Stimulated activated CD4-positive, alpha-beta T cell treated with anti-CD3 and anti-CD28 coated beads, Interleukin-1b, Interleukin-23, amount 100 ng/mL, for 24 hours (primary cell): ENCODE results near the gene CDH2.

ENCODE experiments used
- DNase-seq, 4 experiments: peaks; one replicate each; pipeline ENCODE4 v3.0.0-alpha.2; 2020; ENCODE audit warnings: low read depth in 4 of 4, low spot score in 1 of 4

Gene CDH2

GRCh38 chr18:28045176-28045810 lies 131.6 kb downstream of the CDH2 start:
- DNase-seq = no peak

- no peak for DNase-seq
Observed at GRCh38 chr18:28044036-28044435, 132.9 kb downstream of the CDH2 start.

DNA sequence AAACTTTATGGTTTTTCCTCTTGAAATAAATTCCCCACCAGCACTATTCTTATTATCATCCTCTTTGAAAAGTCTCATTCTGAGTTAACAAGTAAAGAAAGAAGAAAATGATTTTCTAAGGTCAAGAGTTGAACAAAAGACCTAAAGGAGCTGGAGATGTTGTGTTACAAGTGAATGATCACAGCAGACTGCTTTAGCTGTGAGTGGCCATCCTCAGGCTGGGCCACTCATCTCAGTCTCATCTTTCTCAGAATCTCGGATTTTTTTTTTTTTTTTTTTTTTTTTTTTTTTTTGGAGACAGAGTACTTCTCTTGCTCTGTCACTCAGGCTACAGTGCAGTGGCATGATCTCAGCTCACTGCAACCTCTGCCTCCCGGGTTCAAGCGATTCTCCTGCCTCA lies 133.3 kb downstream of the CDH2 start:
- DNase-seq = no peak

DNA sequence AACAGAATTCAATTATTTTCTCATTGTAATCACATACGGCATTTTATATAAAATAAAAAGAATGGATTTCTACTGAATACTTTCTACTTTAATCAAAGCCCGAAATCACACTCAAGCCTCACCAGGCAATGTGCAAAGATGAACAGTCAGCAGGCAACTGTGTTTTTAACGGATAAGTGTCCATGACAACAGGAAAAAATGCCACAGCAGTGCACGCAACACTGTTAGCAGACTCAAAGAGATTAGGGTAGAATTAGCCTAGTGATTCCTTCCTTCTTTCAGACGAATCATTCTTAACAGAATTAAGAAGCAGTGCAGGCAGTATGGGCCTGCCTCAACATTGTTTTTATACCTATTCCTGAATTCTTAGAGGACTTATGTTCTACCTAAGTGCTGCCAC lies 135.6 kb downstream of the CDH2 start:
- no peak for DNase-seq

DNA sequence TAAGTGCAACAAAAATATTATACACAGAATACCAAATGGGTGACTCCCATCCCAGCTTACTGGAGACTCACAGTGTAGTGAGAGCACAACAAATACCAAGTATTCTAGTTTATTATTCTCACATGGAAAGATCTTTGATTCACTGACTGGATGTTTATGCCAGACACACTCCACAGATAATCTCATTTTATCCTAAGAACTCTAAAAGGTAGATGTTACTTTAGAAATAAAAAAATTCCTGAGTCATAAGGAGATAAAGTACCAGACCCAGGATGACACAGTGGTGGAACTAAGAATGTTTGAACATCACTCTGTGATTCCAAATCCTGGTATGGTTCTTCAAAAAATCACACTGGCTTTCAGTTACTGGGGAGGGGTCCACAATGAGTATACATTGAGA lies 136.2 kb downstream of the CDH2 start:
- DNase-seq = no peak

DNA sequence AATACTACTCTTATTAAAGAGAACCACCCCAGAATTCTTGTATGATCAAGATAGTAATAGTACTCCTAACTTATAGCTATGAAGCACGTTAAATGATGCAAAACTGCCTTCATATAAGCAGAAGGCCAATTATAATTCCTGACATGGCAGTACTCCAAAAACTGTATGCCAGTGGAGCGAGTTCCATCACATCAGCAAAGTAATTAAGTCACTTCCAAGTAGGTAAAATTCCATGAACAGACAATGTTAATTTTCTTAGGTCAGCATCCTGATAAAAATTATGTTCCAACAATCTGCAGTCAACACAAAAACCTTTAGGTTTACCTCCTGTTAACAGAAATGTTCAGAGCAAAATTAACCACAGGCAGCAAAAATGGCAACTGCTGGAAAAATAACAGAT lies 136.7 kb downstream of the CDH2 start:
- DNase-seq = no peak

DNA sequence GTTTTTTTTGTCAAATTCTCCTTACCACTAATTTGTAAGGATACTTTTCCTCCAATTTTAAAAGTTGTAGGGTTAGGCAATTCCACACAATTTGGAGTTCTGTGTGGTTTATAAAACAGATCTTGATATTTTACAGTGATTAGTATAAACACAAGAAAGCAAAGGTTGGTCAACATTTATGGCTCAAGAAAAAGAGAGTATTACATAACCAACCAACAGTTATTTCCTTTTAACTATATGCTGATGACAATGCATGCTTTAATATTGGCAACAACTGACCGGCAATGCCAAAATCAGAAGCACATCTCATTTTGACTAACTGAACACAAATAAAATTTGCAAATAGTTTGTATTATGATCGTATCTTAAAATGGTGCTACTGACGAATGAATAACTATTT lies 137.2 kb downstream of the CDH2 start:
- no peak for DNase-seq

- DNase-seq = no peak
Observed at GRCh38 chr18:28039078-28039477, 137.9 kb downstream of the CDH2 start.

DNA sequence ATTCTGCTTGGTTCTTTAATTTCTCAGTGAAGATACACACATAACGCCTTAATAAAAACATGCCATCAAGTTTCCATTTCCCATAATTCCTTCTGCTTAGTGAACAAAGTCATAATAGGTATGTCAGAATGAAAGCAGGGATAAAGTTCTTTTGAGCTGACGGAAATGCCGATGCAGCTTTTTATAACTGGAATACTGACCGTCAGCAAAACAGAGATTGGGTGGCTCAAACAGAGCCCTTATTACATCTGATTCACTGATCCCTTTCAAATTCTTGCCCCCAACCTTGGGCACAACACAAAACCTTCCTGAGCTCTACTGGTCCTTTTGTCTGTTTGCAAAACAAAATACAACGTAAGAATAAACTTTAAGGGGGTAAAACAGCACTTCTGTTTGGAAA lies 140.4 kb downstream of the CDH2 start:
- DNase-seq = no peak

DNA sequence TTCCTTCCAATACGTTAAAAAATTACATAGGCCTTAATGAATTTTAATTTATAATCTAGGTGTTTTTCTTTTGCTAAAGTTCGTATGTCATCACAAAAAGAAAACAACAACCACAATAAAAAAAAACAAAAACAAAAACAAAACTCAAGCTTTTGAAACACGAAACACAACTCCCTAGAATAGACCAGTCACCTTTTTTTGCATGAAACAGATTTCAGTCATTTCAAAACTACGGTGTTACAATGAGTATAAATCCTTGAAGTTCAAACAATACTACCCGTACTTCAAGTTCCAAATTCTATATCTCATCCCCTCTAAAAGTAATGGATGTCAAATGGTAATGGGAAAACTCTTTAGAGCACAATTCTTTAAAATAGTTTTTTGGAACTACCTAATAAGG lies 142.4 kb downstream of the CDH2 start:
- DNase-seq = no peak

- DNase-seq = no peak
Observed at GRCh38 chr18:28032177-28032576, 144.8 kb downstream of the CDH2 start.

GRCh38 chr18:28030458-28030857 lies 146.5 kb downstream of the CDH2 start:
- no peak for DNase-seq

- DNase-seq = no peak
Observed at GRCh38 chr18:28027755-28028154, 149.2 kb downstream of the CDH2 start.

GRCh38 chr18:28019425-28020108 lies 157.4 kb downstream of the CDH2 start:
- DNase-seq = no peak

DNA sequence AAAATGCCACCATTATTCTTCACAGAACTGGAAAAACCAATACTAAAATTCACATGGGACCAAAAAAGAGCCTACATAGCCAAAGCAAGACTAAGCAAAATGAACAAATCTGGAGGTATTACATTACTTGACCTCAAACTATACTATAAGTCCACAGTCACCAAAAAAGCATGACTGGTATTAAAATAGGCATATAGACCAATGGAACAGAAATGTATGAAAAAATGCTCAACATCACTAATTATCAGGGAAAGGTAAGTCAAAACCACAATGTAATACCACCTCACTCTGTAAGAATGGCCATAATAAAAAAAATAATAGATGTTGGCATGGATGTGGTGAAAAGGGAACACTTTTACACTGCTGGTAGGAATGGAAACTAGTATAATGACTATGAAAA lies 158.6 kb downstream of the CDH2 start:
- no peak for DNase-seq

DNA sequence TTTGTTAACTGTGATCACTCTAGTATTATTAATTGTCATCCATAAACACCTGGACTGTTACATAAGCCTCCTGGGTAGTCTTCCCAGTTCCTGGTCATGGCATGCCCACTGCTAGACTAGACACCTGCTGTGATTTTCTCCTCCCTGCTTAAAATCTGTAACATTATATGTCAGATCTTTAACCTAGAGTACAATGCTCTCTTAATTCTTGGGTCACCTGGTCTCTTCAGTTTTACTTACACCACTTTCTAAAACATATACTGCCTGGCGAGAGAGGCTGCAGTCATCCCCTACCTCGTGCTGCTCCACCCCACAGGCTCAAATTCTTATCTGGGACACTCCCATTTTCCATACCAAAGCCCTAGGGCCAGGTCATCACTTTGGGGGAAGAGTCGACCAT lies 161.3 kb downstream of the CDH2 start:
- DNase-seq = no peak

DNA sequence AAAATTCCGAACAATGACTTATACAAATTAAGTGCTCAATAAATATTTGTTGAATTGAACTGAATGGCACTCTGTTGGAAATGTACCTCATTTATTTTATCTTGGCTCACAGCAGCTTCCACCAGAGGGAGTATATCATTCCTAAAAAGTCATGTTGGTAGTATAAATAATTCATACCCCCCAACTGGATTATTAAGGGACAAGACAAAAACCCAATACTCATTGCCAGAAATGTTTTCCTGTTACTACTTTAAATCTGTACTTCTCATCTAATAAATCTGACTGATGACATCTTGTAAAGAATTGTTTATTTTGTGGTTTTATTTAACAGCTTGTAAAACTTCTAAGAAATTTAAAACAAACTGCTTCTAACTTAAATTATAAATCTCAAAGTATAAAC lies 163.9 kb downstream of the CDH2 start:
- no peak for DNase-seq

DNA sequence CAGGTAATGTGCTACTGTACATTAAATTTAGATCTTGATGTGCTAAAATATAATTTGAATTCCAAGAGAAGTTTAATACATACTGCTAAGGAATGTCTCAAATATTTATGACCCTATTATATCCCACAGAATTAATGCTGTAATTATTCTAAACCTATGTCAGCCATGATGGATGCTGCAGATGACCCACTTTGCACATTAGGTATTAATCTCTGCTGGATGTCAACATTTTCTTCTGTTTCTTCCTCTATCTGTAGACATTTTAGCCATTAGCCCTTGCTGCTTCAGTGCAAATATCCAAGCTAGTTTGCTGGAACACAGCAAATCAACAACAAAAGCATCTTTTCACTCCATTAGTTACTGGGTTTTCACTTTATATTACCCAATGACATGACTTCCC lies 164.6 kb downstream of the CDH2 start:
- DNase-seq = no peak

- DNase-seq = no peak
Observed at GRCh38 chr18:28009589-28009988, 167.3 kb downstream of the CDH2 start.

GRCh38 chr18:28007841-28008240 lies 169.1 kb downstream of the CDH2 start:
- DNase-seq = no peak

DNA sequence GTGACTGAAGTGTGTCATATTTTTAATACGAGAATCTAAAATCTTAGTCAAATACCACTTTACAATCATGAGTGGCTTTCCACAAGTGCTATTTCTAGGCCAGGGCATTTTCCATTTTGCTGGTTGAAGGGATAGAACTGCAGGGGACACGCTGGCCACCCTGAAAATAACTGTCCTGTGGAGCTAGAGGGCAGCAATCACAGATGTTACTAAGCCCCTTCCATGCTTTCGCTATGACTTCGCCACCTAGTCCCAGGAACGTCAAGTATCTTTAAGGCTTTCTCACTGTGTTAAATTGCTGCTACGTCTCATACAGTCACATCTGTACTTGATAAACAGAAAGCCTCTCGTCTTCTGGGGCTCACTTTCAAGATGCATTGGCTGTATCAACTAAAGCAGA lies 171.8 kb downstream of the CDH2 start:
- no peak for DNase-seq

DNA sequence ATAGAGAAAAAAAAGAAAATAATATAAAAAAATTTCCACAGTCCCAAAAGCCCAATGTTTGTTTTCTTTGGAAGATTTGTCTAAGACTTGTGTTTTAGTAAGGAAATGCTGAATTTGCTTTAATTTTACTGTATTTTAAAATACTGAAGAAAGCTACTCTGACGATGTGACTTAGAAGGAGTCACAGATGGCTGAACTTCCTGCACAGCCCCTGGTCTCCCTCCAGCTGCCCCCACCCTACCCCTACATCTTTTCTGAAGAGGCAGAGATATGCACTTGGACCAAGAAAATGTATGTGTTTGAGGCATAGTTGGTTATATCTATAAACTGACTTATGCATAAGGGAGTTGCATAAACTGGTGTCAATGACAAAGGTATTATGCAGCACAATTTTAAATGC lies 172.3 kb downstream of the CDH2 start:
- DNase-seq = no peak

- no peak for DNase-seq
Observed at GRCh38 chr18:28003451-28003850, 173.5 kb downstream of the CDH2 start.
